ENCODE results near the gene EP400. TPM values are rescaled to one million over a fixed set of nuclear protein-coding genes. Genes with fewer than 3 reads are reported as not detected.
"Not testable (repeated sequence)": the region's sequence is repeated elsewhere in the genome, so short reads cannot be mapped to it uniquely, and the experiment has no call there.

The EP400 gene
- polyA plus RNA-seq, 4 donors = 8.6 to 28.9 (median 12.8) TPM

GRCh38 chr12:132094269-132094891 is 144.6 kb downstream of the EP400 start:
- Histone ChIP-seq H3K4me3 (ENCODE audit: low read depth in 1 of 3, low read length in 3 of 3) (no peak overlapping the region), H3K4me1 (ENCODE audit: control insufficient read depth in 3 of 3, insufficient read depth in 2 of 3, low read depth in 1 of 3, low read length in 2 of 3) (no peaks in the 10 kb centered on the region), H3K9me3 (ENCODE audit: control insufficient read depth in 2 of 2, insufficient read depth in 1 of 2, low read depth in 1 of 2, low read length in 1 of 2) (peaks cover 0 to 4% of the 10 kb centered on the region in 2 donors), H3K27me3 (ENCODE audit: control insufficient read depth in 3 of 3, insufficient read depth in 3 of 3, low read length in 3 of 3) (no peaks in the 10 kb centered on the region), H3K27ac (ENCODE audit: low read depth in 1 of 3, low read length in 2 of 3) (no peak overlapping the region), H3K36me3 (ENCODE audit: control insufficient read depth in 3 of 3, insufficient read depth in 2 of 3, low read depth in 1 of 3, low read length in 3 of 3) (peaks cover 0 to 14% (median 0%) of the 10 kb centered on the region in 3 donors)
- DNase-seq (no peak), FAIRE-seq (no peak)
- 94 to 95% (median 95%) methylated on average over 15 to 16 of the region's 16 CpGs for WGBS, 3 donors

- no peaks in the 10 kb centered on the region for H3K4me1 ChIP-seq (ENCODE audit: control insufficient read depth in 3 of 3, insufficient read depth in 2 of 3, low read depth in 1 of 3, low read length in 2 of 3)
- DNase-seq = no peak
- peaks cover 0 to 25% (median 0%) of the 10 kb centered on the region in 3 donors for H3K36me3 ChIP-seq (ENCODE audit: control insufficient read depth in 3 of 3, insufficient read depth in 2 of 3, low read depth in 1 of 3, low read length in 3 of 3)
- FAIRE-seq = no peak
- WGBS, 3 donors = 87 to 96% (median 94%) methylated on average over 11 of the region's 11 CpGs
- no peak overlapping the region for H3K4me3 ChIP-seq (ENCODE audit: low read depth in 1 of 3, low read length in 3 of 3)
- H3K27ac ChIP-seq (ENCODE audit: low read depth in 1 of 3, low read length in 2 of 3) = no peak overlapping the region
- no peaks in the 10 kb centered on the region for H3K27me3 ChIP-seq (ENCODE audit: control insufficient read depth in 3 of 3, insufficient read depth in 3 of 3, low read length in 3 of 3)
- peaks cover 0 to 4% of the 10 kb centered on the region in 2 donors for H3K9me3 ChIP-seq (ENCODE audit: control insufficient read depth in 2 of 2, insufficient read depth in 1 of 2, low read depth in 1 of 2, low read length in 1 of 2)
These were observed 146.0 kb downstream of the EP400 start for GRCh38 chr12:132095520-132096409.

- FAIRE-seq = no peak
These were observed 150.0 kb downstream of the EP400 start for GRCh38 chr12:132099739-132100138.

GRCh38 chr12:132100306-132101065 is 150.7 kb downstream of the EP400 start:
- FAIRE-seq (no peak), DNase-seq (no peak)
- 95 to 98% (median 95%) methylated on average over 12 to 13 of the region's 13 CpGs for WGBS, 3 donors
- H3K36me3 ChIP-seq (ENCODE audit: control insufficient read depth in 3 of 3, insufficient read depth in 2 of 3, low read depth in 1 of 3, low read length in 3 of 3) = peaks cover 0 to 33% (median 0%) of the 10 kb centered on the region in 3 donors
- peaks cover 0 to 4% of the 10 kb centered on the region in 2 donors for H3K9me3 ChIP-seq (ENCODE audit: control insufficient read depth in 2 of 2, insufficient read depth in 1 of 2, low read depth in 1 of 2, low read length in 1 of 2)
- no peaks in the 10 kb centered on the region for H3K4me1 ChIP-seq (ENCODE audit: control insufficient read depth in 3 of 3, insufficient read depth in 2 of 3, low read depth in 1 of 3, low read length in 2 of 3)
- no peak overlapping the region for H3K4me3 ChIP-seq (ENCODE audit: low read depth in 1 of 3, low read length in 3 of 3)
- no peaks in the 10 kb centered on the region for H3K27me3 ChIP-seq (ENCODE audit: control insufficient read depth in 3 of 3, insufficient read depth in 3 of 3, low read length in 3 of 3)
- no peak overlapping the region for H3K27ac ChIP-seq (ENCODE audit: low read depth in 1 of 3, low read length in 2 of 3)

More at GRCh38 chr12:132099739-132100138, 150.0 kb downstream of the EP400 start:
- peaks cover 0 to 29% (median 0%) of the 10 kb centered on the region in 3 donors for H3K36me3 ChIP-seq (ENCODE audit: control insufficient read depth in 3 of 3, insufficient read depth in 2 of 3, low read depth in 1 of 3, low read length in 3 of 3)
- H3K4me1 ChIP-seq (ENCODE audit: control insufficient read depth in 3 of 3, insufficient read depth in 2 of 3, low read depth in 1 of 3, low read length in 2 of 3) = no peaks in the 10 kb centered on the region
- no peak for DNase-seq
- H3K27me3 ChIP-seq (ENCODE audit: control insufficient read depth in 3 of 3, insufficient read depth in 3 of 3, low read length in 3 of 3) = no peaks in the 10 kb centered on the region
- H3K4me3 ChIP-seq (ENCODE audit: low read depth in 1 of 3, low read length in 3 of 3) = no peak overlapping the region
- no peak overlapping the region for H3K27ac ChIP-seq (ENCODE audit: low read depth in 1 of 3, low read length in 2 of 3)
- peaks cover 0 to 4% of the 10 kb centered on the region in 2 donors for H3K9me3 ChIP-seq (ENCODE audit: control insufficient read depth in 2 of 2, insufficient read depth in 1 of 2, low read depth in 1 of 2, low read length in 1 of 2)
- WGBS, 3 donors = 93 to 96% (median 95%) methylated on average over 12 of the region's 12 CpGs

GRCh38 chr12:132102297-132102696 is 152.6 kb downstream of the EP400 start:
- Histone ChIP-seq H3K27me3 (ENCODE audit: control insufficient read depth in 3 of 3, insufficient read depth in 3 of 3, low read length in 3 of 3) (no peaks in the 10 kb centered on the region), H3K4me1 (ENCODE audit: control insufficient read depth in 3 of 3, insufficient read depth in 2 of 3, low read depth in 1 of 3, low read length in 2 of 3) (no peaks in the 10 kb centered on the region), H3K4me3 (ENCODE audit: low read depth in 1 of 3, low read length in 3 of 3) (no peak overlapping the region), H3K9me3 (ENCODE audit: control insufficient read depth in 2 of 2, insufficient read depth in 1 of 2, low read depth in 1 of 2, low read length in 1 of 2) (no peaks in the 10 kb centered on the region), H3K27ac (ENCODE audit: low read depth in 1 of 3, low read length in 2 of 3) (no peak overlapping the region), H3K36me3 (ENCODE audit: control insufficient read depth in 3 of 3, insufficient read depth in 2 of 3, low read depth in 1 of 3, low read length in 3 of 3) (peaks cover 0 to 30% (median 0%) of the 10 kb centered on the region in 3 donors)
- 76 to 84% (median 78%) methylated on average over 9 of the region's 9 CpGs for WGBS, 3 donors
- FAIRE-seq = no peak
- DNase-seq = no peak

- not testable (repeated sequence) for H3K27ac ChIP-seq (ENCODE audit: low read depth in 1 of 3, low read length in 2 of 3); H3K4me1 ChIP-seq (ENCODE audit: control insufficient read depth in 3 of 3, insufficient read depth in 2 of 3, low read depth in 1 of 3, low read length in 2 of 3); H3K27me3 ChIP-seq (ENCODE audit: control insufficient read depth in 3 of 3, insufficient read depth in 3 of 3, low read length in 3 of 3); H3K4me3 ChIP-seq (ENCODE audit: low read depth in 1 of 3, low read length in 3 of 3); H3K9me3 ChIP-seq (ENCODE audit: control insufficient read depth in 2 of 2, insufficient read depth in 1 of 2, low read depth in 1 of 2, low read length in 1 of 2); FAIRE-seq; DNase-seq
- WGBS, 3 donors = 86 to 92% (median 87%) methylated on average over 14 of the region's 14 CpGs
- H3K36me3 ChIP-seq (ENCODE audit: control insufficient read depth in 3 of 3, insufficient read depth in 2 of 3, low read depth in 1 of 3, low read length in 3 of 3) = peaks cover 0 to 30% (median 0%) of the 10 kb centered on the region in 3 donors
These were observed 153.3 kb downstream of the EP400 start for GRCh38 chr12:132103072-132103471.

GRCh38 chr12:132103542-132104308 is 154.0 kb downstream of the EP400 start:
- 91 to 95% (median 94%) methylated on average over 26 of the region's 26 CpGs for WGBS, 3 donors
- no peak for FAIRE-seq
- Histone ChIP-seq H3K27me3 (ENCODE audit: control insufficient read depth in 3 of 3, insufficient read depth in 3 of 3, low read length in 3 of 3) (no peaks in the 10 kb centered on the region), H3K36me3 (ENCODE audit: control insufficient read depth in 3 of 3, insufficient read depth in 2 of 3, low read depth in 1 of 3, low read length in 3 of 3) (peaks cover 0 to 36% (median 0%) of the 10 kb centered on the region in 3 donors), H3K4me3 (ENCODE audit: low read depth in 1 of 3, low read length in 3 of 3) (no peak overlapping the region), H3K9me3 (ENCODE audit: control insufficient read depth in 2 of 2, insufficient read depth in 1 of 2, low read depth in 1 of 2, low read length in 1 of 2) (no peaks in the 10 kb centered on the region), H3K27ac (ENCODE audit: low read depth in 1 of 3, low read length in 2 of 3) (no peak overlapping the region), H3K4me1 (ENCODE audit: control insufficient read depth in 3 of 3, insufficient read depth in 2 of 3, low read depth in 1 of 3, low read length in 2 of 3) (no peaks in the 10 kb centered on the region)
- no peak for DNase-seq

Data from small intestine (tissue), 7 donors.